ENCODE results near the gene LCMT1.
"Not testable (repeated sequence)": the region's sequence is repeated elsewhere in the genome, so short reads cannot be mapped to it uniquely, and the experiment has no call there.

The LCMT1 gene

GRCh38 chr16:25097276-25097975, 14.1 kb upstream of the LCMT1 start:
- no peak for DNase-seq

- DNase-seq, result no peak
Observed at GRCh38 chr16:25100511-25100910, 11.0 kb upstream of the LCMT1 start.

GRCh38 chr16:25106567-25107465, 4.7 kb upstream of the LCMT1 start:
- peak; percentile 13 for DNase-seq

GRCh38 chr16:25107466-25107792, 4.1 kb upstream of the LCMT1 start:
- no peak for DNase-seq

- no peak for DNase-seq
Observed at GRCh38 chr16:25108054-25108453, 3.5 kb upstream of the LCMT1 start.

- DNase-seq, result no peak
Observed at GRCh38 chr16:25109643-25110042, 1.9 kb upstream of the LCMT1 start.

GRCh38 chr16:25110387-25110947, 1.1 kb upstream of the LCMT1 start:
- no peak for DNase-seq

- no peak for DNase-seq
Observed at GRCh38 chr16:25114121-25114520, 2.6 kb downstream of the LCMT1 start.

- no peak for DNase-seq
Observed at GRCh38 chr16:25118851-25119578, 7.5 kb downstream of the LCMT1 start.

GRCh38 chr16:25121824-25122600, 10.5 kb downstream of the LCMT1 start:
- DNase-seq, result no peak

- no peak for DNase-seq
Observed at GRCh38 chr16:25124503-25124902, 13.0 kb downstream of the LCMT1 start.

GRCh38 chr16:25126086-25126666, 14.6 kb downstream of the LCMT1 start:
- not testable (repeated sequence) for DNase-seq

GRCh38 chr16:25126820-25127232, 15.3 kb downstream of the LCMT1 start:
- no peak for DNase-seq

- DNase-seq, result not testable (repeated sequence)
Observed at GRCh38 chr16:25132751-25133150, 21.2 kb downstream of the LCMT1 start.

- DNase-seq, result no peak
Observed at GRCh38 chr16:25134166-25134700, 22.7 kb downstream of the LCMT1 start.

- peak; percentile 52 for DNase-seq
Observed at GRCh38 chr16:25135254-25135878, 23.8 kb downstream of the LCMT1 start.

GRCh38 chr16:25138130-25138529, 26.6 kb downstream of the LCMT1 start:
- DNase-seq, result no peak

GRCh38 chr16:25140459-25140858, 28.9 kb downstream of the LCMT1 start:
- DNase-seq, result no peak

- no peak for DNase-seq
Observed at GRCh38 chr16:25141648-25142047, 30.1 kb downstream of the LCMT1 start.

- DNase-seq, result no peak
Observed at GRCh38 chr16:25143928-25144327, 32.4 kb downstream of the LCMT1 start.

GRCh38 chr16:25148568-25149215, 37.1 kb downstream of the LCMT1 start:
- no peak for DNase-seq
